ENCODE measurements around the gene MCUR1. TPM values are rescaled to one million over a fixed set of nuclear protein-coding genes. Genes with fewer than 3 reads are reported as not detected.
"Not testable (repeated sequence)": the region's sequence is repeated elsewhere in the genome, so short reads cannot be mapped to it uniquely, and the experiment has no call there.

Gene MCUR1
- polyA plus RNA-seq, result 10 to 100 TPM; 10.4 to 40.0 TPM

- H3K27ac ChIP-seq (ENCODE audit: low read depth in 2 of 2, low read length in 1 of 2), result peak within 1 kb of the TSS; percentile 99
- peaks cover 0 to 6% of the 10 kb centered on the region in 2 donors for H3K4me1 ChIP-seq (ENCODE audit: control insufficient read depth in 2 of 2, insufficient read depth in 2 of 2, low read length in 1 of 2)
- H3K9me3 ChIP-seq (ENCODE audit: control insufficient read depth in 2 of 2, insufficient read depth in 1 of 2, low read depth in 1 of 2, low read length in 1 of 2), result no peaks in the 10 kb centered on the region
- H3K4me3 ChIP-seq (ENCODE audit: low read depth in 1 of 2, low read length in 2 of 2), result peak within 1 kb of the TSS; percentile 76 to 88
- 0 to 1% methylated on average over 67 to 81 of the region's 81 CpGs for WGBS, 2 donors
- no peaks in the 10 kb centered on the region for H3K27me3 ChIP-seq (ENCODE audit: control insufficient read depth in 1 of 2, insufficient read depth in 2 of 2, low read length in 2 of 2)
- H3K36me3 ChIP-seq (ENCODE audit: control insufficient read depth in 2 of 2, insufficient read depth in 2 of 2, low read length in 1 of 2), result no peaks in the 10 kb centered on the region
Measured at GRCh38 chr6:13814176-13814937, at the start of gene MCUR1. Gene MCUR1, minus strand, starts transcription at chr6:13814557. Its CDS starts 128 bp downstream, at chr6:13814429.

- Histone ChIP-seq H3K36me3 (ENCODE audit: control insufficient read depth in 2 of 2, insufficient read depth in 2 of 2, low read length in 1 of 2) (no peaks in the 10 kb centered on the region), H3K9me3 (ENCODE audit: control insufficient read depth in 2 of 2, insufficient read depth in 1 of 2, low read depth in 1 of 2, low read length in 1 of 2) (peaks cover 0 to 6% of the 10 kb centered on the region in 2 donors), H3K27ac (ENCODE audit: low read depth in 2 of 2, low read length in 1 of 2) (no peak overlapping the region), H3K27me3 (ENCODE audit: control insufficient read depth in 1 of 2, insufficient read depth in 2 of 2, low read length in 2 of 2) (peaks cover 0 to 9% of the 10 kb centered on the region in 2 donors), H3K4me1 (ENCODE audit: control insufficient read depth in 2 of 2, insufficient read depth in 2 of 2, low read length in 1 of 2) (peaks cover 0 to 2% of the 10 kb centered on the region in 2 donors), H3K4me3 (ENCODE audit: low read depth in 1 of 2, low read length in 2 of 2) (no peak overlapping the region)
- WGBS, 2 donors, result 36 to 39% methylated on average over 2 of the region's 2 CpGs
Measured at GRCh38 chr6:13863699-13864155, 49.4 kb upstream of the MCUR1 start.

- not testable (repeated sequence) for H3K27ac ChIP-seq (ENCODE audit: low read depth in 2 of 2, low read length in 1 of 2); H3K27me3 ChIP-seq (ENCODE audit: control insufficient read depth in 1 of 2, insufficient read depth in 2 of 2, low read length in 2 of 2); H3K4me3 ChIP-seq (ENCODE audit: low read depth in 1 of 2, low read length in 2 of 2); H3K9me3 ChIP-seq (ENCODE audit: control insufficient read depth in 2 of 2, insufficient read depth in 1 of 2, low read depth in 1 of 2, low read length in 1 of 2); H3K36me3 ChIP-seq (ENCODE audit: control insufficient read depth in 2 of 2, insufficient read depth in 2 of 2, low read length in 1 of 2); H3K4me1 ChIP-seq (ENCODE audit: control insufficient read depth in 2 of 2, insufficient read depth in 2 of 2, low read length in 1 of 2)
- 92 to 98% methylated on average over 3 of the region's 3 CpGs for WGBS, 2 donors
Measured at GRCh38 chr6:13860556-13861185, 46.3 kb upstream of the MCUR1 start.

GRCh38 chr6:13859871-13860555, 45.7 kb upstream of the MCUR1 start:
- Histone ChIP-seq H3K27me3 (ENCODE audit: control insufficient read depth in 1 of 2, insufficient read depth in 2 of 2, low read length in 2 of 2) (peaks cover 0 to 9% of the 10 kb centered on the region in 2 donors), H3K9me3 (ENCODE audit: control insufficient read depth in 2 of 2, insufficient read depth in 1 of 2, low read depth in 1 of 2, low read length in 1 of 2) (peaks cover 0 to 6% of the 10 kb centered on the region in 2 donors), H3K4me3 (ENCODE audit: low read depth in 1 of 2, low read length in 2 of 2) (peak overlapping the region; percentile 5 to 28)

GRCh38 chr6:13854716-13855250, 40.4 kb upstream of the MCUR1 start:
- peaks cover 0 to 2% of the 10 kb centered on the region in 2 donors for H3K27me3 ChIP-seq (ENCODE audit: control insufficient read depth in 1 of 2, insufficient read depth in 2 of 2, low read length in 2 of 2)
- H3K4me1 ChIP-seq (ENCODE audit: control insufficient read depth in 2 of 2, insufficient read depth in 2 of 2, low read length in 1 of 2), result peaks cover 0 to 2% of the 10 kb centered on the region in 2 donors
- no peak overlapping the region for H3K27ac ChIP-seq (ENCODE audit: low read depth in 2 of 2, low read length in 1 of 2)
- H3K9me3 ChIP-seq (ENCODE audit: control insufficient read depth in 2 of 2, insufficient read depth in 1 of 2, low read depth in 1 of 2, low read length in 1 of 2), result no peaks in the 10 kb centered on the region
- H3K36me3 ChIP-seq (ENCODE audit: control insufficient read depth in 2 of 2, insufficient read depth in 2 of 2, low read length in 1 of 2), result no peaks in the 10 kb centered on the region
- 89 to 93% methylated on average over 34 of the region's 34 CpGs for WGBS, 2 donors
- no peak overlapping the region for H3K4me3 ChIP-seq (ENCODE audit: low read depth in 1 of 2, low read length in 2 of 2)

More at GRCh38 chr6:13859871-13860555, 45.7 kb upstream of the MCUR1 start:
- Histone ChIP-seq H3K36me3 (ENCODE audit: control insufficient read depth in 2 of 2, insufficient read depth in 2 of 2, low read length in 1 of 2) (no peaks in the 10 kb centered on the region), H3K4me1 (ENCODE audit: control insufficient read depth in 2 of 2, insufficient read depth in 2 of 2, low read length in 1 of 2) (peaks cover 0 to 2% of the 10 kb centered on the region in 2 donors), H3K27ac (ENCODE audit: low read depth in 2 of 2, low read length in 1 of 2) (no peak overlapping the region)
- WGBS, 2 donors, result 28 to 32% methylated on average over 57 to 66 of the region's 66 CpGs

- Histone ChIP-seq H3K36me3 (ENCODE audit: control insufficient read depth in 2 of 2, insufficient read depth in 2 of 2, low read length in 1 of 2) (no peaks in the 10 kb centered on the region), H3K4me1 (ENCODE audit: control insufficient read depth in 2 of 2, insufficient read depth in 2 of 2, low read length in 1 of 2) (no peaks in the 10 kb centered on the region), H3K9me3 (ENCODE audit: control insufficient read depth in 2 of 2, insufficient read depth in 1 of 2, low read depth in 1 of 2, low read length in 1 of 2) (no peaks in the 10 kb centered on the region), H3K4me3 (ENCODE audit: low read depth in 1 of 2, low read length in 2 of 2) (no peak overlapping the region), H3K27me3 (ENCODE audit: control insufficient read depth in 1 of 2, insufficient read depth in 2 of 2, low read length in 2 of 2) (no peaks in the 10 kb centered on the region), H3K27ac (ENCODE audit: low read depth in 2 of 2, low read length in 1 of 2) (no peak overlapping the region)
- WGBS, 2 donors, result 91 to 95% methylated on average over 4 to 5 of the region's 5 CpGs
Measured at GRCh38 chr6:13853871-13854270, 39.5 kb upstream of the MCUR1 start.

GRCh38 chr6:13851803-13852202, 37.4 kb upstream of the MCUR1 start:
- Histone ChIP-seq H3K9me3 (ENCODE audit: control insufficient read depth in 2 of 2, insufficient read depth in 1 of 2, low read depth in 1 of 2, low read length in 1 of 2) (no peaks in the 10 kb centered on the region), H3K27ac (ENCODE audit: low read depth in 2 of 2, low read length in 1 of 2) (no peak overlapping the region), H3K4me3 (ENCODE audit: low read depth in 1 of 2, low read length in 2 of 2) (no peak overlapping the region), H3K27me3 (ENCODE audit: control insufficient read depth in 1 of 2, insufficient read depth in 2 of 2, low read length in 2 of 2) (no peaks in the 10 kb centered on the region), H3K36me3 (ENCODE audit: control insufficient read depth in 2 of 2, insufficient read depth in 2 of 2, low read length in 1 of 2) (no peaks in the 10 kb centered on the region), H3K4me1 (ENCODE audit: control insufficient read depth in 2 of 2, insufficient read depth in 2 of 2, low read length in 1 of 2) (no peaks in the 10 kb centered on the region)
- WGBS, 2 donors, result 75 to 76% methylated on average over 2 of the region's 2 CpGs

GRCh38 chr6:13851330-13851729, 37.0 kb upstream of the MCUR1 start:
- no peaks in the 10 kb centered on the region for H3K36me3 ChIP-seq (ENCODE audit: control insufficient read depth in 2 of 2, insufficient read depth in 2 of 2, low read length in 1 of 2)
- no peaks in the 10 kb centered on the region for H3K9me3 ChIP-seq (ENCODE audit: control insufficient read depth in 2 of 2, insufficient read depth in 1 of 2, low read depth in 1 of 2, low read length in 1 of 2)
- WGBS, 2 donors, result 85 to 95% methylated on average over 3 of the region's 3 CpGs
- H3K4me1 ChIP-seq (ENCODE audit: control insufficient read depth in 2 of 2, insufficient read depth in 2 of 2, low read length in 1 of 2), result no peaks in the 10 kb centered on the region
- H3K27ac ChIP-seq (ENCODE audit: low read depth in 2 of 2, low read length in 1 of 2), result no peak overlapping the region
- no peaks in the 10 kb centered on the region for H3K27me3 ChIP-seq (ENCODE audit: control insufficient read depth in 1 of 2, insufficient read depth in 2 of 2, low read length in 2 of 2)
- no peak overlapping the region for H3K4me3 ChIP-seq (ENCODE audit: low read depth in 1 of 2, low read length in 2 of 2)

- not testable (repeated sequence) for H3K4me1 ChIP-seq (ENCODE audit: control insufficient read depth in 2 of 2, insufficient read depth in 2 of 2, low read length in 1 of 2); H3K27ac ChIP-seq (ENCODE audit: low read depth in 2 of 2, low read length in 1 of 2); H3K9me3 ChIP-seq (ENCODE audit: control insufficient read depth in 2 of 2, insufficient read depth in 1 of 2, low read depth in 1 of 2, low read length in 1 of 2); H3K27me3 ChIP-seq (ENCODE audit: control insufficient read depth in 1 of 2, insufficient read depth in 2 of 2, low read length in 2 of 2); H3K36me3 ChIP-seq (ENCODE audit: control insufficient read depth in 2 of 2, insufficient read depth in 2 of 2, low read length in 1 of 2); H3K4me3 ChIP-seq (ENCODE audit: low read depth in 1 of 2, low read length in 2 of 2)
- 89% methylated on average over 5 of the region's 5 CpGs for WGBS, 2 donors
Measured at GRCh38 chr6:13850690-13851089, 36.3 kb upstream of the MCUR1 start.

Data from esophagus (tissue), 2 donors.